ENCODE measurements around the gene MACROH2A1.

MACROH2A1 gene

GRCh38 chr5:135447298-135447929 is 48.4 kb upstream of the MACROH2A1 start, which contains the start of gene DCANP1 (continued):
- no peak for TF ChIP-seq CSRNP3 (CRISPR knock-in tag; IDR thresholded peaks at IDR 0.05)
- no peak for TF ChIP-seq ZFP30 (CRISPR knock-in tag; IDR thresholded peaks at IDR 0.05)
- TF ChIP-seq ESRRG (CRISPR knock-in tag; IDR thresholded peaks at IDR 0.05) = no peak
- TF ChIP-seq CREB5 (CRISPR knock-in tag; IDR thresholded peaks at IDR 0.05; ENCODE audit: low read depth) = no peak
- no peak for TF ChIP-seq ZNF8 (CRISPR knock-in tag; IDR thresholded peaks at IDR 0.05)
- TF ChIP-seq TOX (CRISPR knock-in tag; IDR thresholded peaks at IDR 0.05; ENCODE audit: borderline replicate concordance) = no peak

DNA sequence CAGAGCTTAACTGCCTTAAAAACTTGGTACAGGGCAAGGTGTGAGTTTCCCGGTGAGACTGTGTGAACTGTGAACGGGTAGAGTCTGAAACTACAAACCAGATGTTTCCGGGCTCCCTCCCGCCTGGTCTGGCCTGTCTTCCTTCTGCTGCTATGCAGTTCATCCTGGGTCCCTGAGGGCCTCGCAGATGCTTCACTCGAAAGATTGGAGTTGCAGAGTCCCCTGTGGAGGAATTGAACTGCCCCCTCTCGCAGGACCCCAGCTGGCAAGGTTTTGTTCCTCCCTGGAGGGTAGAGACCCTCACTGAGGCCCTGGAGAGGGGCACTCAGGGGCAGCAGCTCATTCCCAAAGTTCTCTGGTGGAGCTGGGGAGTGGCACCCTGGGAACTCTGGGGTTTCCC is 47.6 kb upstream of the MACROH2A1 start:
- ATAC-seq = no peak
- TF ChIP-seq TOX (CRISPR knock-in tag; IDR thresholded peaks at IDR 0.05; ENCODE audit: borderline replicate concordance) = no peak
- TF ChIP-seq, protein P1, sequence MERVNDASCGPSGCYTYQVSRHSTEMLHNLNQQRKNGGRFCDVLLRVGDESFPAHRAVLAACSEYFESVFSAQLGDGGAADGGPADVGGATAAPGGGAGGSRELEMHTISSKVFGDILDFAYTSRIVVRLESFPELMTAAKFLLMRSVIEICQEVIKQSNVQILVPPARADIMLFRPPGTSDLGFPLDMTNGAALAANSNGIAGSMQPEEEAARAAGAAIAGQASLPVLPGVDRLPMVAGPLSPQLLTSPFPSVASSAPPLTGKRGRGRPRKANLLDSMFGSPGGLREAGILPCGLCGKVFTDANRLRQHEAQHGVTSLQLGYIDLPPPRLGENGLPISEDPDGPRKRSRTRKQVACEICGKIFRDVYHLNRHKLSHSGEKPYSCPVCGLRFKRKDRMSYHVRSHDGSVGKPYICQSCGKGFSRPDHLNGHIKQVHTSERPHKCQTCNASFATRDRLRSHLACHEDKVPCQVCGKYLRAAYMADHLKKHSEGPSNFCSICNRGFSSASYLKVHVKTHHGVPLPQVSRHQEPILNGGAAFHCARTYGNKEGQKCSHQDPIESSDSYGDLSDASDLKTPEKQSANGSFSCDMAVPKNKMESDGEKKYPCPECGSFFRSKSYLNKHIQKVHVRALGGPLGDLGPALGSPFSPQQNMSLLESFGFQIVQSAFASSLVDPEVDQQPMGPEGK (CRISPR knock-in tag; IDR thresholded peaks at IDR 0.05; ENCODE audit: borderline replicate concordance) = no peak

DNA sequence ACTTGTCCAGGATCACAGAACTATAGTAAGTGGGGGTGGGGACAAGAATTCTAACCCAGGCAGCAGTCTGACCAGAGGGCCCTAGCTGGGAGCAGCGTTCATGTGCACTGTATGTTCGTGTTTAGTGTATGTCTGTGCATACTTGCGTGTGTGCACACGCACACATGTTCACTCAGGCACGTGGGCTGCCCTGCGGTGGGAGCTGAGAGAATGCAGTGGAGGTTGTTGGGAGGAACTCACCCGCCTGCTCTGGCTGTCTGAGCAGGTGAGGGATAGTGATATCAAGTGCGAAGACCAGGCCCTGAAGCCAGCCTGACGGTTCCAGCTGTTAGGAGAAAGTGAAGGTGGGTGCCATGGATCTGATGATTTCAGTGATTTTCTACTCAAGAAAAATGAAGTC is 47.2 kb upstream of the MACROH2A1 start:
- ATAC-seq = no peak
- no peak for TF ChIP-seq POU6F1 (CRISPR knock-in tag; IDR thresholded peaks at IDR 0.05; ENCODE audit: borderline replicate concordance, low read depth)
- TF ChIP-seq ZFP30 (CRISPR knock-in tag; IDR thresholded peaks at IDR 0.05) = no peak
- no peak for TF ChIP-seq ZC3H10 (CRISPR knock-in tag; IDR thresholded peaks at IDR 0.05)
- TF ChIP-seq GLIS3 (CRISPR knock-in tag; IDR thresholded peaks at IDR 0.05) = no peak
- no peak for TF ChIP-seq RARB (CRISPR knock-in tag; IDR thresholded peaks at IDR 0.05)
- no peak for TF ChIP-seq SNAI2 (CRISPR knock-in tag; IDR thresholded peaks at IDR 0.05)
- TF ChIP-seq ZNF70 (CRISPR knock-in tag; IDR thresholded peaks at IDR 0.05) = no peak
- TF ChIP-seq TCF4 (CRISPR knock-in tag; IDR thresholded peaks at IDR 0.05; ENCODE audit: borderline replicate concordance) = no peak

- no peak for ATAC-seq
- TF ChIP-seq ZC3H10 (CRISPR knock-in tag; IDR thresholded peaks at IDR 0.05) = no peak
- TF ChIP-seq GLIS3 (CRISPR knock-in tag; IDR thresholded peaks at IDR 0.05) = no peak
- no peak for TF ChIP-seq ZFP30 (CRISPR knock-in tag; IDR thresholded peaks at IDR 0.05)
- TF ChIP-seq ARNTL (CRISPR knock-in tag; IDR thresholded peaks at IDR 0.05; ENCODE audit: borderline replicate concordance, low read depth) = no peak
- TF ChIP-seq ZNF565 (CRISPR knock-in tag; conservative IDR thresholded peaks at IDR 0.05; ENCODE audit: low read depth) = no peak
- TF ChIP-seq ESRRG (CRISPR knock-in tag; IDR thresholded peaks at IDR 0.05) = no peak
- TF ChIP-seq CSRNP3 (CRISPR knock-in tag; IDR thresholded peaks at IDR 0.05) = no peak
- no peak for TF ChIP-seq POU6F1 (CRISPR knock-in tag; IDR thresholded peaks at IDR 0.05; ENCODE audit: borderline replicate concordance, low read depth)
- TF ChIP-seq, protein P1 (CRISPR knock-in tag; IDR thresholded peaks at IDR 0.05; ENCODE audit: borderline replicate concordance) = no peak
- TF ChIP-seq ZNF8 (CRISPR knock-in tag; IDR thresholded peaks at IDR 0.05) = no peak
- TF ChIP-seq ISL1 (CRISPR knock-in tag; IDR thresholded peaks at IDR 0.05) = no peak
- TF ChIP-seq SNAI2 (CRISPR knock-in tag; IDR thresholded peaks at IDR 0.05) = no peak
- TF ChIP-seq TCF4 (CRISPR knock-in tag; IDR thresholded peaks at IDR 0.05; ENCODE audit: borderline replicate concordance) = no peak
- no peak for TF ChIP-seq CREB5 (CRISPR knock-in tag; IDR thresholded peaks at IDR 0.05; ENCODE audit: low read depth)
Observed at GRCh38 chr5:135445306-135445985, 46.4 kb upstream of the MACROH2A1 start.

All from SK-N-SH treated with all-trans-retinoic acid at 6 μM for 48 hours (cell line).